IMR-90 (cell line): ENCODE results near the gene ALS2CL. TPM values are rescaled to one million over a fixed set of nuclear protein-coding genes. Genes with fewer than 3 reads are reported as not detected.

Source experiments
- ATAC-seq: fragments of 200-7000 bp; cut with Tn5 transposase; 2 replicates; pipeline ENCODE4 v1.9.1; 2020; ENCODE audit warnings: low read depth, mild to moderate bottlenecking, moderate library complexity
- BruUV-seq: library from RNA; stranded (reverse); fragments of 400-500 nt; replicated peaks from 2 replicates; lab custom pipeline; 2021; lab: Mats Ljungman, UMichigan
- CTCF ChIA-PET: fragments of 300-600 bp; formaldehyde crosslinking; extraction: SDS; loops from one replicate; lab custom pipeline; 2021; ENCODE audit warnings: antibody characterized with exemption; lab: Yijun Ruan, JAX
- POLR2A ChIA-PET: fragments of 300-600 bp; sonication (Branson Sonifier 250); formaldehyde crosslinking; loops from one replicate; lab custom pipeline; 2022; ENCODE audit warnings: antibody characterized with exemption; ENCODE audit not compliant: unreplicated experiment; lab: Charles Lee
- DNase-seq: peaks from one replicate; pipeline ENCODE4 v3.0.0; 2013
- H2AFZ ChIP-seq: replicated peaks from 2 replicates; pipeline ENCODE3; 2013; ENCODE audit warnings: low read length, mild to moderate bottlenecking; ENCODE audit not compliant: poor library complexity
- H2AK5ac ChIP-seq: 2 replicates; pipeline ENCODE4 v1.6.1; 2013; ENCODE audit warnings: low read depth, low read length, inconsistent platforms
- H2AK9ac ChIP-seq: replicated peaks from 2 replicates; pipeline ENCODE3; 2013; ENCODE audit warnings: mild to moderate bottlenecking, low read depth, low read length, moderate library complexity; ENCODE audit not compliant: poor library complexity
- H2BK120ac ChIP-seq: 2 replicates; pipeline ENCODE4 v1.6.1; 2013; ENCODE audit warnings: low read depth, low read length, inconsistent platforms
- H2BK15ac ChIP-seq: 3 replicates; pipeline ENCODE4 v1.6.1; 2013; ENCODE audit warnings: low read depth, low read length, inconsistent platforms
- H2BK20ac ChIP-seq: 2 replicates; pipeline ENCODE4 v1.6.1; 2013; ENCODE audit warnings: low read depth, mild to moderate bottlenecking, inconsistent platforms, low read length, moderate library complexity
- H2BK5ac ChIP-seq: 2 replicates; pipeline ENCODE4 v1.6.1; 2013; ENCODE audit warnings: mild to moderate bottlenecking, low read depth, low read length, inconsistent platforms; ENCODE audit not compliant: poor library complexity, severe bottlenecking
- H3K14ac ChIP-seq: replicated peaks from 2 replicates; pipeline ENCODE4 v1.6.1; 2013; ENCODE audit warnings: low read depth, low read length, inconsistent platforms
- H3K18ac ChIP-seq: 2 replicates; pipeline ENCODE4 v1.6.1; 2013; ENCODE audit warnings: low read depth, low read length, control low read depth
- H3K23ac ChIP-seq: 2 replicates; pipeline ENCODE4 v1.6.1; 2013; ENCODE audit warnings: low read depth, low read length, inconsistent platforms
- H3K27ac ChIP-seq: 2 replicates; pipeline ENCODE4 v1.5.1; 2013; ENCODE audit warnings: mild to moderate bottlenecking, control low read depth, low read length; ENCODE audit not compliant: insufficient read depth
- H3K27me3 ChIP-seq: 2 replicates; pipeline ENCODE4 v1.6.1; 2013; ENCODE audit warnings: low read length; ENCODE audit not compliant: control insufficient read depth, insufficient read depth
- H3K36me3 ChIP-seq: 2 replicates; pipeline ENCODE4 v1.6.1; 2013; ENCODE audit warnings: low read length, mixed read lengths; ENCODE audit not compliant: control insufficient read depth, insufficient read depth
- H3K4ac ChIP-seq: 2 replicates; pipeline ENCODE4 v1.6.1; 2013; ENCODE audit warnings: low read depth, low read length, inconsistent platforms
- H3K4me1 ChIP-seq: 2 replicates; pipeline ENCODE4 v1.6.1; 2013; ENCODE audit warnings: low read length, mixed read lengths; ENCODE audit not compliant: control insufficient read depth, insufficient read depth
- H3K4me2 ChIP-seq: 2 replicates; pipeline ENCODE4 v1.6.1; 2013; ENCODE audit warnings: low read depth, mild to moderate bottlenecking, control low read depth, low read length, moderate library complexity
- H3K4me3 ChIP-seq: 2 replicates; pipeline ENCODE4 v1.5.1; 2013; ENCODE audit warnings: low read depth, mild to moderate bottlenecking, control low read depth, low read length, moderate library complexity; ENCODE audit not compliant: insufficient read depth
- H3K56ac ChIP-seq: 2 replicates; pipeline ENCODE4 v1.6.1; 2013; ENCODE audit warnings: low read length, inconsistent platforms; ENCODE audit not compliant: insufficient read depth; ENCODE audit errors: extremely low read depth
- H3K79me1 ChIP-seq, 2 experiments: 2 replicates each; pipeline ENCODE4 v1.6.1; 2013; ENCODE audit warnings: low read length in 2 of 2, inconsistent platforms in 1 of 2, low read depth in 1 of 2
- H3K9ac ChIP-seq: 2 replicates; pipeline ENCODE4 v1.6.1; 2013; ENCODE audit warnings: low read depth, low read length, control low read depth
- H3K9me1 ChIP-seq: 2 replicates; pipeline ENCODE4 v1.6.1; 2013; ENCODE audit warnings: low read length, inconsistent platforms; ENCODE audit not compliant: insufficient read depth
- H3K9me3 ChIP-seq: 2 replicates; pipeline ENCODE4 v1.6.1; 2013; ENCODE audit warnings: low read length; ENCODE audit not compliant: control insufficient read depth, insufficient read depth
- H4K20me1 ChIP-seq: 2 replicates; pipeline ENCODE4 v1.6.1; 2013; ENCODE audit warnings: low read length, inconsistent platforms; ENCODE audit not compliant: insufficient read depth
- H4K5ac ChIP-seq: 2 replicates; pipeline ENCODE4 v1.6.1; 2013; ENCODE audit warnings: mild to moderate bottlenecking, low read depth, low read length, control low read depth
- H4K8ac ChIP-seq, 2 experiments: 2 replicates each; pipeline ENCODE4 v1.6.1; 2013; ENCODE audit warnings: low read depth in 2 of 2, low read length in 2 of 2, control low read depth in 1 of 2, inconsistent platforms in 1 of 2
- H4K91ac ChIP-seq: 2 replicates; pipeline ENCODE4 v1.6.1; 2013; ENCODE audit warnings: low read depth, low read length, inconsistent platforms; ENCODE audit not compliant: insufficient read depth
- CEBPB ChIP-seq: IDR thresholded peaks from 2 replicates; pipeline ENCODE4 v1.6.1; 2012; ENCODE audit warnings: low read depth, low read length, improper control_type of control experiment
- CTCF ChIP-seq: conservative IDR thresholded peaks from 2 replicates; pipeline ENCODE4 v1.5.1; 2012; ENCODE audit warnings: mild to moderate bottlenecking, low read depth, low read length, improper control_type of control experiment
- FOS ChIP-seq: fragments of 150-350 bp; IDR thresholded peaks from 2 replicates; pipeline ENCODE4 v1.6.1; 2016; ENCODE audit warnings: low read depth, low read length
- MAZ ChIP-seq: IDR thresholded peaks from 2 replicates; pipeline ENCODE4 v1.6.1; 2012; ENCODE audit warnings: low read depth, mild to moderate bottlenecking, low read length, improper control_type of control experiment, moderate library complexity, borderline replicate concordance
- POLR2A ChIP-seq: IDR thresholded peaks from 2 replicates; pipeline ENCODE4 v1.6.1; 2012; ENCODE audit warnings: mild to moderate bottlenecking, low read depth, low read length
- RCOR1 ChIP-seq: IDR thresholded peaks from 2 replicates; pipeline ENCODE4 v1.6.1; 2012; ENCODE audit warnings: mild to moderate bottlenecking, low read length, improper control_type of control experiment; ENCODE audit not compliant: insufficient replicate concordance
- SMC3 ChIP-seq: fragments of 150-350 bp; IDR thresholded peaks from 2 replicates; pipeline ENCODE4 v1.6.1; 2016; ENCODE audit warnings: low read depth, mild to moderate bottlenecking, antibody characterized with exemption, low read length, moderate library complexity
- USF2 ChIP-seq: fragments of 150-350 bp; IDR thresholded peaks from 2 replicates; pipeline ENCODE4 v1.6.1; 2017; ENCODE audit warnings: mild to moderate bottlenecking, antibody characterized with exemption, low read length, low read depth
- WGBS, 2 experiments: methylation state at CpG; one replicate each; pipeline versions ENCODE4 v1.1.5 to v1.1.7; 2013; ENCODE audit warnings: missing lambda C conversion rate in 2 of 2; ENCODE audit not compliant: insufficient read length in 1 of 2; ENCODE audit errors: extremely low coverage in 2 of 2; 5-methylcytosine and 5-hydroxymethylcytosine counted together
- dilution Hi-C: fragments of 300-500 bp; cut with HindIII; formaldehyde crosslinking; loops from one replicate; pipeline ENCODE4 v1.14.3; 2018; ENCODE audit warnings: low sequenced_read_pairs; ENCODE audit not compliant: unreplicated experiment
- in situ Hi-C: fragments of 300-500 bp; cut with MboI; formaldehyde crosslinking; loops from 3 replicates; pipeline ENCODE4 v1.14.3; 2019; ENCODE audit warnings: low sequenced_read_pairs, inconsistent platforms, mixed read lengths
- intact Hi-C: fragments of 100-400 bp; cut with micrococcal nuclease; formaldehyde crosslinking; loops from 2 replicates; pipeline ENCODE4 v1.10.0; 2022
- polyA plus RNA-seq, 3 experiments: library from polyadenylated mRNA; depleted of rRNA; stranded (reverse); fragments of >200 nt; gene quantifications; 2 replicates each; pipeline ENCODE4 v1.2.3, GENCODE V29; 2012; ENCODE audit warnings: low replicate concordance in 1 of 3
- total RNA-seq: library from RNA; depleted of rRNA; stranded (reverse); fragments of >200 nt; gene quantifications from 2 replicates; pipeline ENCODE4 v1.2.3, GENCODE V29; 2012

Gene ALS2CL
- total and polyA plus RNA-seq, 2 of the 4 experiments (the other 2 are of a cell fraction), result 2.2 to 4.8 TPM

DNA sequence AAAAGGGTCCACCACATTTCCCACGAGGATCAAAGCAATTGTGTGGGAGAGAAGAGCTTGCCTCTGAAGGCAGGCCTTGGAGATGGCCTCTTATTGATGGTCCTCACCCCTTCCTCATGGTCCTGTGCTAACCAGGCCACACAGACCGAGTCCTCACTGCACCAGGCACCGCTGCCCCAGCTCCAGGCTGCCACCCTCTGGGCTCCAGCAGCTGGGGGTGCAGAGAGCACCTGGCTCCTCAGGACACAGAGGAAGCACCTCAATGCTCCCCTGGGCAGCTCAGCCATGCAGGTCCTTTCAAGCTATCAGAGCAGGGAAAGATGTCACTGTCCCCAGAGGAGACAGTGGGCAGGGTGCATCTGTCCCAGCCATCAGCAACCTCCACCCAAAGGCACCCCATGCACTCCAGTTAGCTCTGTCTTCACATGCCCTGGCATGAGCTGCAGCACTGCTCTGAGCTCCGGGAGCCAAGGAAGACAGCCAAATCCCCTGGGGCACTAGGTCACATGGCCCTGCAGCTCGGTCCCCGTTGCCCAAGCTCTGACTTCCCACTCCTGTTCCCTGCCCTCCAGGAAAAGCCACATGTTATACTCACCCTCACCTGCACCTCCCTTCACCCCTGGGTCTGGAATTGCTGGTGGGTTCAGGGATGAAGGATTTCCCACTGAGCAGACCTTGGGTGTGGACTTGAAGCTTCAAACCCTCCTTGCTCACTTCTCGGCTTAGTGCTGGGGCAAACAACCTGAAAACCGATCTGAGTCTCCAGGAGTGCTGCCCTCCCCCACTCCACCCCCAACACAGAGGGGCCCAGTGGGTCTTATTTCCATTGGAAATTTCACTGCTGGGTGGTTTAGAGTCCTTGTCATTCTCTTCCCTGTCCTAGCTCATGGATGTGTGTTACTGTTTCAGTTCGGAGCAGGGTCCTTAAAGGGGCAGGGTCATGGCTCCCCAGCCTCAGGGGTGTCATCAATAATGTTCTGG lies 32.6 kb downstream of the ALS2CL start:
- Histone ChIP-seq H4K5ac (no peak overlapping the region), H3K4me2 (no peak overlapping the region), H3K4me3 (no peak overlapping the region), H2BK5ac (no peak overlapping the region), H3K9me1 (no peaks in the 10 kb centered on the region; the same call in 1 of the 2 replicates), H2BK20ac (no peak overlapping the region), H3K18ac (peak overlapping the region; percentile 26; the same call in 1 of the 2 replicates), H2BK15ac (no peak overlapping the region), H3K4ac (no peak overlapping the region; the same call in 1 of the 2 replicates), H2BK120ac (0 out of 2 replicates have a peak overlapping the region, but pooled peaks have one; percentile 30), H3K14ac (0 out of 2 replicates have a peak overlapping the region, but pooled peaks have one; percentile 38), H3K27me3 (peaks cover 2% of the 10 kb centered on the region; the same call in 1 of the 2 replicates), H3K36me3 (no peaks in the 10 kb centered on the region), H4K91ac (peak overlapping the region; percentile 7; the same call in 1 of the 2 replicates), H2AK9ac (no peak overlapping the region), H3K27ac (no peak overlapping the region), H3K9me3 (no peaks in the 10 kb centered on the region), H3K9ac (no peak overlapping the region), H4K20me1 (no peaks in the 10 kb centered on the region), H3K56ac (no peak overlapping the region), H3K79me1 (no peaks in the 10 kb centered on the region), H2AFZ (peak overlapping the region; percentile 68), H3K4me1 (peaks cover 27% of the 10 kb centered on the region), H4K8ac (no peak overlapping the region), H2AK5ac (peak overlapping the region; percentile 54), H3K23ac (no peak overlapping the region)
- 100% methylated on average over 2 of the region's 9 CpGs; no CpG with 5 or more reads in 1 of the 2 experiments for WGBS, 2 experiments
- POLR2A ChIA-PET, result no interaction called here
- DNase-seq (no peak), ATAC-seq (no peak)
- dilution Hi-C loops, result no loop called here
- intact Hi-C loops, result no loop called here
- CTCF ChIA-PET, result interaction anchor here (0.9 kb wide), 2 partner anchors 118 to 173 kb away, joined by 4 read pairs; no protein-coding TSS in a partner anchor
- BruUV-seq, result no TSS peak
- in situ Hi-C loops, result no loop called here
- TF ChIP-seq USF2 (no peak), CTCF (no peak), CEBPB (no peak), FOS (no peak), MAZ (no peak), SMC3 (no peak), RCOR1 (no peak), POLR2A (no peak)
